GM20000 (cell line): ENCODE measurements around the gene USP40.

ENCODE experiments used
- DNase-seq: peaks from one replicate; pipeline ENCODE4 v3.0.0; 2012; ENCODE audit warnings: low spot score
- TF ChIP-seq, protein P1 (sequence below): IDR thresholded peaks from 2 replicates; pipeline ENCODE4 v1.5.1; 2012; ENCODE audit warnings: mild to moderate bottlenecking, control low read depth; ENCODE audit errors: extremely low read depth, missing control alignments

USP40 gene

DNA sequence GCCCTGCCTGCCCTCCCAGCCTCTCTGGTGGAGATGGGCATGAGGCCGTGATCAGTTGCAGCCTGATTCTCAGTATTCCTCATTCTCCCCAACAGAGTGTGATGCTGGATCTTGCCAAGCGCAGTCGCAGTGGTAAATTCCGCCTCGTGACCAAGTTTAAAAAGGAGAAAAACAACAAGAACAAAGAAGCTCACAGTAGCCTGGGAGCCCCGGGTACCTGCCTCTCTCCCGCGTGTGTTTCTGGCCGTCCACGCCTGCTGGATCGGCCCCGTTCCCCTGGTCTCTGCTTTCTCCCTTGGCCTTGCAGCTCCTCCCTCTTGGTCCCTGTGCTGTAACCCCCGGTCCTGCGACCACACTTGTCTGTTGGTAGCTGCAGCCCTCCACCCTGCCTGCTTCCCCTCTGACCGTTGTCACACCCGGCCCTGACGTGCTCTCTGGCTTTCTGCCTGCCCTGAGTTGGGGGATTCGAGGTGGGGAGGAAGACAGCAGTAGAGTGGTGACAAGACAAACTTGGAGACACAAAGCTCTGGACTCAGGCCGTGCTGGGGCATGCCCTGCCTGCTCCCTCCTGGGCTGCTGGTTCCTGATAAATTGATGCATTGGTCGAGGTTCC is 99.5 kb downstream of the USP40 start:
- TF ChIP-seq, protein P1, sequence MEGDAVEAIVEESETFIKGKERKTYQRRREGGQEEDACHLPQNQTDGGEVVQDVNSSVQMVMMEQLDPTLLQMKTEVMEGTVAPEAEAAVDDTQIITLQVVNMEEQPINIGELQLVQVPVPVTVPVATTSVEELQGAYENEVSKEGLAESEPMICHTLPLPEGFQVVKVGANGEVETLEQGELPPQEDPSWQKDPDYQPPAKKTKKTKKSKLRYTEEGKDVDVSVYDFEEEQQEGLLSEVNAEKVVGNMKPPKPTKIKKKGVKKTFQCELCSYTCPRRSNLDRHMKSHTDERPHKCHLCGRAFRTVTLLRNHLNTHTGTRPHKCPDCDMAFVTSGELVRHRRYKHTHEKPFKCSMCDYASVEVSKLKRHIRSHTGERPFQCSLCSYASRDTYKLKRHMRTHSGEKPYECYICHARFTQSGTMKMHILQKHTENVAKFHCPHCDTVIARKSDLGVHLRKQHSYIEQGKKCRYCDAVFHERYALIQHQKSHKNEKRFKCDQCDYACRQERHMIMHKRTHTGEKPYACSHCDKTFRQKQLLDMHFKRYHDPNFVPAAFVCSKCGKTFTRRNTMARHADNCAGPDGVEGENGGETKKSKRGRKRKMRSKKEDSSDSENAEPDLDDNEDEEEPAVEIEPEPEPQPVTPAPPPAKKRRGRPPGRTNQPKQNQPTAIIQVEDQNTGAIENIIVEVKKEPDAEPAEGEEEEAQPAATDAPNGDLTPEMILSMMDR: no peak
- no peak for DNase-seq

DNA sequence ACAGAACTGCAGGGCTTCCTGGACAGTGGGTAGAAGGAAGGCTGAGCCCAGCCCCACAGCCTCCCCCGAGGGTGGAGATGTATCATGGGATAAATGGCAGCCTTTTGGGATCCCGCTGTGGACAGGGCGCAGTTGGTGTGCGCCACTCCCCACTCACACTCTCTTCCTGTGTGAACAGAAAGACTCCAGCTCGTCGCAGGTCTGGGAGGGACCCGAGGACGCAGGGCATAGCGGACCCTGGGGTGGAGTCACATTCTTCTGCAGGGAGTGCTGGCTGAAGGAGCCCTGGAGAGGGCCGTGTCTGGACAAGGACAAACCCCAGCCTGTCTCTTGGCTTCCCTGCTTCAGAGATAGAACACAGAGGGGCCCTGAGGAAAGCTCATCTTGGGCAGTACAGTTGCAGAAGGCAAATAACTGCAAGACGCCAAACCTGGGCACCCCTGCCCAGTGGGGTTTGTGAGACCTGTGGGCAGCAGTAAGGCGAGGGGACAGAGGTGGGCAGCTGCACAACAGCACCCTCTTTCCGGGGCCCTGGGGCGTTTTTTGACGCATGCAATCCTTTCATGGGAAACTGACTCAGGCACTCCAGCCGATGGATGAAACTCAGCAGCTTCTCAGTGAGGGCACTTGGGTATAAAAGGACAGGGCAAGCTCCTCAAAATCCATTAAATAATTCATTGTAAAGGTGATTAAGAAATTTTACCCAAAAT is 101.9 kb downstream of the USP40 start:
- no peak for DNase-seq
- TF ChIP-seq, protein P1: no peak

DNA sequence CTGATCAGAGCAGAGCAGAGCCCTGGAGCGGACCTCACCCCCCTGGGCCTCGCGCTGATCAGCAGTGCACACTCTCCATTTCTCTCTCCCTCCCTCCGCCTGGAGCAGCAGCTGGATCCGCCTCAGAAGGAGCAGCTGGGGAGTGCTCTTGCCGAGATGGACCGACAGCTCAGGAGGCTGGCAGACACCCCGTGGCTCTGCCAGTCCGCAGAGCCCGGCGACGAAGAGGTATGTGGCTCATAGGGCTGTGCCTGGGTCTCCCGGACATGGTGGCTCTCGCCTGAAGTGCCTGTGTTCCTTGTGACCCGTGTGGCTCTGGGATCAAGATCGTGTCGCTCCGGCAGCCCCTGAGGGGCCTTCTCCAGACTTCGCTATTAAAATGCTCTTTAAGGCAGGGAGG is 102.5 kb downstream of the USP40 start:
- no peak for DNase-seq
- TF ChIP-seq, protein P1: no peak

DNA sequence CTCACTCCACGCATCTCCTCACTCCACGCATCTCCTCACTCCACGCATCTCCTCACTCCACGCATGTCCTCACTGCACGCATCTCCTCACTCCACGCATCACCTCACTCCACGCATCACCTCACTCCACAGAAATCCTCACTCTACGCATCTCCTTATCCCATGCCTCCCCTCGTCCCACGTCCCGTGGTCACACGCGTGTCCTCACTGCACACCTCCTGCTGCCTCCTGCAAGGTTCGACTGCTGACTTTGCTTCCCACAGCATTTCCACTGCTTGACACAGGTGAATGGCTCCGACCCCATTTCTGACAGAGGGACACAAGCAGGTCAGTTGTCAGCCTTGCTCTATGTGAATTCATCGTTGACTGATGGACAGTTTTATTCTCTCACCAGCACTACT is 103.0 kb downstream of the USP40 start:
- TF ChIP-seq, protein P1: no peak
- no peak for DNase-seq

DNA sequence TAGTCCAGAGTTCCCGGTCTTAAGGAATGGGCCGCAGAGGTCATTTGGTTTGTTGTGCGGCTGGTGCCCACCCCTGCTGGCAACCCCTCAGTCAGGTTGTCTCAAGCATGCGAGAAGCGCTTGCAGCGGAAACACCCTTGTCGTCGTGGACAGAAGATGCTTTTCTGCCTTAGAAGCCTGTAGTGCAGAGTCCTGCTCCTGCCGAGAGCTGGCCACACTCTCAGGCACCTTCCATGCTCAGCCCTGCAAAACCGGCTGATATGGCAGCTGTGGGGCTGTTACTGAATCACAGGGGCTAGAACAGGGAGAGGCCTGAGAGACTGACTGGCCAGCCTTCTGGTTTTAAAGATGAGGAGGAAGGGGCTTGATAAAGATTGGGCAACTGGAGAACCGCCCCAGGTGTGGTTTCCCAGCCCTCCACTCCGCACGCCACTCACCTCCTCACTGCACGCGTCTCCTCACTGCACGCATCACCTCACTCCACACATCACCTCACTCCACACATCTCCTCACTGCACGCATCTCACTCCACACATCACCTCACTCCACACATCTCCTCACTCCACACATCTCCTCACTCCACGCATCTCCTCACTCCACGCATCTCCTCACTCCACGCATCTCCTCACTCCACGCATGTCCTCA is 103.6 kb downstream of the USP40 start:
- DNase-seq: no peak
- TF ChIP-seq, protein P1: no peak

DNA sequence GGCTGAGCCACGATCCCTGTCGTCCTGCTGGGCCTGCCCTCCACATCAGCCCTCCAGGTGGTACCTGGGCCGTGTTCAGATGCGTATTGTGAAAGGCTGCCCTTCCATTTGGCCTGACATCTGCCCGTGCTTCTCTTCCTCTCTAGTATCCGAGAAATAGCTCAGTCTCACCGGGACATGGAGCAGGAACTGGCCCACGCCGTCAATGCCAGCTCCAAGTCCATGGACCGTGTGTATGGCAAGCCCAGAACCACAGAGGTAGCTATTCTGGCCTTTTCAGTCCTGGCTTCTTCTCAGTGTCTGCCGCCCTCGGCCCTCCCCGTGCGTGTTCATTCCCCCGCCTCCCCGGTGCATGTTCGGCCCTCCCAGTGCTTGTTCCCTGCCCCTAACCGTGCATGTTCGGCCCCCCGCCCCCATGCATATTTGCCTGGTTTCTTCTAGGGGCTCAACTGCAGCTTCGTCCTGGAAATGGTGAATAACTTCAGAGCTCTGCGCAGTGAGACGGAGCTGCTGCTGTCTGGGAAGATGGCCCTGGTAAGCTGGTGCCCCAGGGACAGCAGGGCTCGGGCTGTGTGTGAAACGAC is 104.3 kb downstream of the USP40 start:
- TF ChIP-seq, protein P1: no peak
- DNase-seq: no peak

DNA sequence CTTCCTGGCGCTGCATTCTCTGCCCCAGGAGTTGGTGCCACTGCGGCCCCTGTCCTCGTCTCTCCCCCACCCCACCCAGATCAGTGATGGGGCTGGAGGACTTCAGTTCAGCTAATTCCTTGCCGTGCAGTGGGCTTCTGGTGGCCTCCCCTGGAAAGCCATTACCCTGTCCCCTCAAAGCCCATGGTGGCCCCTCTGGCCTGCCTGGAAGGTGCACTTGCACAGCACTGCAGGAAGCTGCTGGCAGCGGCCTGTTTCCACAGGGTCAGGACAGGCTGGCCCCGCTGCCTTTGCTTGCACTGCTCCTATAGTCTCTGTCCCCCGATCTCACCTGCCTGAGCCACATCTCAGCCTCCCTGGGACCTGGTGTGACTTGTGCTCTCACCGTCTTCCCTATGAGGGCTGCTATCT is 105.1 kb downstream of the USP40 start:
- TF ChIP-seq, protein P1: no peak
- no peak for DNase-seq
